KOPT-K1 (cell line): ENCODE data around the gene GTPBP8.

Experiments
- H3K27ac ChIP-seq: fragments of 200-600 bp; sonication (generic); 2 replicates; pipeline ENCODE4 v1.5.1; 2016; ENCODE audit warnings: antibody characterized with exemption, mild to moderate bottlenecking, low read depth, low read length; ENCODE audit not compliant: poor library complexity, severe bottlenecking
- H3K36me3 ChIP-seq: fragments of 200-600 bp; sonication (generic); 2 replicates; pipeline ENCODE4 v1.5.1; 2017; ENCODE audit warnings: antibody characterized with exemption, mild to moderate bottlenecking, low read length, moderate library complexity; ENCODE audit not compliant: insufficient read depth
- H3K9me3 ChIP-seq: fragments of 200-600 bp; sonication (generic); 2 replicates; pipeline ENCODE4 v1.5.1; 2017; ENCODE audit warnings: antibody characterized with exemption, low read length, mild to moderate bottlenecking; ENCODE audit not compliant: insufficient read depth, poor library complexity, severe bottlenecking

GTPBP8 gene

GRCh38 chr3:112990672-112991602, at the start of gene GTPBP8:
Gene GTPBP8, plus strand, starts transcription at chr3:112990984. Its CDS starts 16 bp downstream, at chr3:112991000.
- peak within 1 kb of the TSS; percentile 82 for H3K27ac ChIP-seq
- H3K9me3 ChIP-seq: no peaks in the 10 kb centered on the region
- peaks cover 29% of the 10 kb centered on the region for H3K36me3 ChIP-seq

DNA sequence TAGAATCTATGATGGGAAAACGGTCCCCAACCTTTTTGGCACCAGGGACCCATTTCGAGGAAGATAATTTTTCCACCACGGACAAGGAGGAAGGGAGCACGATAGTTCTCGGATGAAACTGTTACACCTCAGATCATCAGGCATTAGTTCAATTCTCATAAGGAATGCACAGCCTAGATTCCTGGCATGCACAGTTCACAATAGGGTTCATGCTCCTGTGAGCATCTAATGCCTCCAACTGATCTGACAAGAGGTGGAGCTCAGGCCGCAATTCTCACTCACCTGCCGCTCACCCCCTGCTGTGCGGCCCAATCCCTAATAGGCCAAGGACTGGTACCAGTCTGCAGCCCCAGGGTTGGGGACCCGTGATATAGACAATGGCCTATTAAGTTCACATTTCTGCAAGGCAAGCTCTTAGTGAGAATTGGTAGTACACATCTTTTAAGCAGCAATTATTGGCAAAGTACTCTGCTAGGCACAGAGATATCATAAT, 42.4 kb upstream of the GTPBP8 start:
- Histone ChIP-seq H3K36me3 (no peaks in the 10 kb centered on the region), H3K27ac (no peak overlapping the region), H3K9me3 (peaks cover 16% of the 10 kb centered on the region)

GRCh38 chr3:112956351-112956750, 34.4 kb upstream of the GTPBP8 start:
- H3K27ac ChIP-seq: no peak overlapping the region
- peaks cover 16% of the 10 kb centered on the region for H3K9me3 ChIP-seq
- H3K36me3 ChIP-seq: no peaks in the 10 kb centered on the region

- Histone ChIP-seq H3K36me3 (no peaks in the 10 kb centered on the region; the same call in 1 of the 2 replicates), H3K27ac (no peak overlapping the region), H3K9me3 (peaks cover 40% of the 10 kb centered on the region)
Measured at GRCh38 chr3:112958811-112959560, 31.8 kb upstream of the GTPBP8 start.

DNA sequence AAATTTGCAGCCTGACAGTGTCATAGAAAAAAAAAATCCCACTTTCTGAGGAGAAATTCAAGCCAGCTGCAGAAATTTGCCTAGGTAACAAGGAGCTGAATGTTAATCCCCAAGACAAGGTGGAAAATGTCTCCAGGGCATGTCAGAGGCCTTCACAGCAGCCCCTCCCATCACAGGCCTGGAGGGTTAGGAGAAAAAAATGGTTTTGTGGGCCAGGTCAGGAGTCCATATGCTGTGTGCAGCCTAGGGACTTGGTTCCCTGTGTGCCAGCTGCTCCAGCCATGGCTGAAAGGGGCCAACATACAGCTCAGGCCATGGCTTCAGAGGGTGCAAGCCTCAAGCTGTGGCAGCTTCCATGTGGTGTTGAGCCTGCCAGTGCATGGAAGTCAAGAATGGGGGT, 27.1 kb upstream of the GTPBP8 start:
- Histone ChIP-seq H3K36me3 (no peaks in the 10 kb centered on the region; the same call in 1 of the 2 replicates), H3K27ac (no peak overlapping the region), H3K9me3 (peaks cover 38% of the 10 kb centered on the region)

DNA sequence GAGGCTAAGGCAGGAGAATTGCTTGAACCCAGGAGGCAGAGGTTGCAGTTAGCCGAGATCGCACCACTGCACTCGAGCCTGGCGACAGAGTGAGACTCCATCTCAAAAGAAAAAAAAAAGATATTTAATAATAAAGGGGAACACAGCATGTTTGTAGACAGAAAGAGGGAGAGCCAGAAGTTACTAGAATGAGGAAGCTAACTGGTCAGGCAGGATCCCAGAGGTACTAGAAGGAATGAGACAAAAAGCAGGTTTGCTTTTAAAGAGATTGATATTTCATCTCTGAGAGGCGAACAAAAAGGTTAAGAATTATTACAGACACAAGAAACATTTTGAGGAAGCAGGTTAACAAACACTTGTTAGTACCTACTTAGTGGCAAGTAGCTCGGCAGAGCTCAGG, 25.1 kb upstream of the GTPBP8 start:
- Histone ChIP-seq H3K36me3 (no peaks in the 10 kb centered on the region; the same call in 1 of the 2 replicates), H3K27ac (no peak overlapping the region), H3K9me3 (peaks cover 38% of the 10 kb centered on the region)

GRCh38 chr3:112966633-112967032, 24.2 kb upstream of the GTPBP8 start:
- Histone ChIP-seq H3K9me3 (peaks cover 37% of the 10 kb centered on the region), H3K36me3 (no peaks in the 10 kb centered on the region; the same call in 1 of the 2 replicates), H3K27ac (no peak overlapping the region)

DNA sequence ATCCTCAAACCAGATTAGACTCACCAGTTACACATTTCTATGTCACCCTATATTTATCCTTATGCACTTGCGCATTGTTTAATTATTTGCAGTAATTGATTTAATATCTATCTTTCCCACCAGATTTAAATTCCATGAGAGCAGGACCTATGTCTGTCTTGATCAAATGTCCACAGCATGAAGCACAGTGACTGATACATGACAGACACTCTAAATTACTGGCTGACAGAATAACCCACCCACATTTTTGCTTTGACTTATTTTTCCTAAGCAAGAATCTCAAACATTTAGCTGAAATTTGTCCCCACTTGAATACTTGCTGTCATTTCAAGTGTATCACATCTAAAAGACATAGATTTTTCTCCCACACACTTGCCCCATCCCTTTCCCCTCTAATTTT, 23.4 kb upstream of the GTPBP8 start:
- H3K27ac ChIP-seq: no peak overlapping the region
- peaks cover 29% of the 10 kb centered on the region for H3K9me3 ChIP-seq
- H3K36me3 ChIP-seq: no peaks in the 10 kb centered on the region; the same call in 1 of the 2 replicates

DNA sequence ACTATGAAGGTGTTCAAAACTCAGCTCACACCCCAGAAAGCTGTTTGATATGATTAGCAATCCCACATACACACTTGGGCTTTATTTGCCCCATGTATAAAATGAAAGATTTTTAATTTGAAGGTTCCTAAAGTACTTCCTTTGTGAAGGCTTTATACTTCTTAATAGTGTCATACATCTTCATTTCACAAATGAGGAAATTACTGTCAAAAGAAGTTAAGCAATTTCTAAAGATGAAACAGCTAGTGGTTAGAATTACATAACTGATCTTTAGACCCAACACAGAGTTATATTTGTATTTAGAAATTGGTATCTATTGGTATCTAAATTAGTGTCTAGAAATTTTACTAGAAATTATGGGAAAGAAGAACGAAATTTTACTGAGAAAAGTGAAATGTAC, 23.0 kb upstream of the GTPBP8 start:
- H3K27ac ChIP-seq: no peak overlapping the region
- peaks cover 25% of the 10 kb centered on the region for H3K9me3 ChIP-seq
- H3K36me3 ChIP-seq: no peaks in the 10 kb centered on the region; the same call in 1 of the 2 replicates

DNA sequence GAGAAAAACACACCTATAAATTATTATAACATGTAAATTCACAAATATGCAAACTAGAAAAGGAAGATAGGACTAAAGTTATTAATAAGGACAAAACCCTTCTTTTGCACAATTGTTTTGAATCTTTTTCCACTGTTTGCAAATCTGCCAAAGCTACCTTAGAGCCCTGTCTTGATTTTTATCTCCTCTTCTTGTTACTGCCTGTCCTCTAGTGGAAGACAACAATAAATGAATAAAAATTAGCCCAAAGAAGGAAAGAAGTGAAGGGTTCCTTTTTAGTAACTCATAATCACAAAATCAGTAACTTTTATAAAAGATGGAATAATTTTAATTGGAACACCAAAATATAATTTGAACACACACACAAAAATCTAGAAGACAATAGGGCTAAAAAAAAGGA, 18.6 kb upstream of the GTPBP8 start:
- Histone ChIP-seq H3K36me3 (no peaks in the 10 kb centered on the region), H3K9me3 (no peaks in the 10 kb centered on the region), H3K27ac (no peak overlapping the region)

- peak overlapping the region; percentile 81 for H3K27ac ChIP-seq
- no peaks in the 10 kb centered on the region for H3K36me3 ChIP-seq
- no peaks in the 10 kb centered on the region for H3K9me3 ChIP-seq
Measured at GRCh38 chr3:112973325-112974177, 17.2 kb upstream of the GTPBP8 start.

DNA sequence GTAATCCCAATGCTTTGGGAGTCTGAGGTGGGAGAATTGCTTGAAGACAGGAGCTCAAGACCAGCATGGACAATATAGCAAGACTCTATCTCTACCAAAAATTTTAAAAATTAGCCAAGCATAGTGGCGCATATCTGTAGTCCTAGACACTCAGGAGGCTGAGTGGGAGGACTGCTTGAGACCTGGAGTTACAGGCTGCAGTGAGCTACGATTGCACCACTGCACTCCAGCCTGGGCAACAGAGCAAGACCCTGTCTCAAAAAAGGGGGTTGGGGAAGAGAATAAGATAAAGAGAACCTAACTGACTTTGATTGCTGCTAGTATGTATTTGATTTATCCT, 16.6 kb upstream of the GTPBP8 start:
- Histone ChIP-seq H3K36me3 (no peaks in the 10 kb centered on the region), H3K9me3 (no peaks in the 10 kb centered on the region), H3K27ac (peak overlapping the region; percentile 81)

DNA sequence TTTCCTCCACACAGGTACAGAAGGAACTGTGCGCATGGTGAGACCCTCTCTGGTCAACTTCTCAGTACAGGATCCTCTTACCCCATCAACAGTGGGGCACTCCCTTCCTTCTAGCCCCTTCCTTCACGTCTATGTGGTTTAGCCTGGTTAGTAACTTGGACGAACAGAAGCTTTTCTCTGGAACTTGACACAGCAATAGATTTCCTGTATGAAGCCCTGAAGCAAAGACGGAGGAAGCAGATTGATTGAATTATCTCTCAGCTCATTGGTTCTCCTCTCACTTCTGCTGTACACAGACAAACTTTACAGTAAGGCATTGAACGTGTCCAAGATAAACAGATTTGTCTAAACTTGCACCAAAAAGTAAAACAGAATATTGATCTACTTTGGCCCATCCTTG, 15.9 kb upstream of the GTPBP8 start, which contains the start of gene CD200R1:
Gene CD200R1, minus strand, starts transcription at position 210 of the 400 bp plus-strand sequence. CDS start 246 bp downstream, outside the sequence.
- Histone ChIP-seq H3K36me3 (no peaks in the 10 kb centered on the region), H3K27ac (peak within 1 kb of the TSS; percentile 81), H3K9me3 (no peaks in the 10 kb centered on the region)

GRCh38 chr3:112976001-112976400, 14.8 kb upstream of the GTPBP8 start:
- Histone ChIP-seq H3K36me3 (no peaks in the 10 kb centered on the region), H3K27ac (peak overlapping the region; percentile 81), H3K9me3 (no peaks in the 10 kb centered on the region)
